Measurements from ENCODE around the gene KRT7. TPM values are rescaled to one million over a fixed set of nuclear protein-coding genes. Genes with fewer than 3 reads are reported as not detected.

KRT7 gene
- total and polyA plus RNA-seq, 12 donors, result 0.33 to 34.8 (median 8.4) TPM

DNA sequence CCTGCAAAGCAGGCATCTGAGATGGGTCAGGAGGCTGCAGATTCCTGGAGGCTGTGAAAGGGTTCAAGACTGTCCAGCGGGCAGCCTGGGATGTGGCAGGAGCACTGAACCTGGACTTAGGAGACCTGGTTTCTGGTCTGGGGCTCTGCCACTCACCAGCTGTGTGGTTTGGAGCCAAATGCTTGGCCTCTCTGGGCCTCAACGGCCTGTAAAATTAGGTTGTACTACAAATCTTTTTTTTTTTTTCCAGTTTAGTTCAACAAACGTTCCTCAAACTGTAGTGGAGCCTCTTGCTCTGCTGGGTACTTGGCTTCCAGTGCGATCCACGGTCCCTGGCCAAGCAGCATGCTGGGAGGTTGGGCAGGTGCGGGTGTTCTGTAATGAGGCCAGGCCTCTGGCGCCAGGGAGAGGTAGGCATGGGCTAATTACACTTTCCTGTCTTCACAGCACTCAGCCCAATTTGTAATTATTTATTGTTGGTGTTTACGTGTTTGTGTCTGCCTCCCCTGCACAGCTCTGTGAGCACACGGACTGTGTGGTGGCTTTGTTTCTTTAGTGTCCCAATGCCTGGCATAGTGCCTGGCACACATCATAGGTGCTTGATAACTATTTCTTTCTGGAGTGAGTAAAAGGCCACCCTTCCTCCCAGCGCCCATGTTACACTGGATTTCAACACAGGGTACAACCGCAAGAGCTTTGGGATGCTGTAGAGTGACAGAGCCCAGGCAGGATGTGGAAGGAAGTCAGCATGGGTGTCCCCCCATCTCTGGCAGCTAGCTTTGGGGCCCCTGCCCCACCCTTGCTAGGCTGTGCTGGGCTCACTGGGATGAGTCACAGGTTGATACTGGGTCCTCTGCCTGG, 35.4 kb upstream of the KRT7 start:
- intact Hi-C loops (cut with DNase I), result no loop called here
- H3K9me3 ChIP-seq (replicated peaks in 1 of 3), result no peaks in the 10 kb centered on the region

DNA sequence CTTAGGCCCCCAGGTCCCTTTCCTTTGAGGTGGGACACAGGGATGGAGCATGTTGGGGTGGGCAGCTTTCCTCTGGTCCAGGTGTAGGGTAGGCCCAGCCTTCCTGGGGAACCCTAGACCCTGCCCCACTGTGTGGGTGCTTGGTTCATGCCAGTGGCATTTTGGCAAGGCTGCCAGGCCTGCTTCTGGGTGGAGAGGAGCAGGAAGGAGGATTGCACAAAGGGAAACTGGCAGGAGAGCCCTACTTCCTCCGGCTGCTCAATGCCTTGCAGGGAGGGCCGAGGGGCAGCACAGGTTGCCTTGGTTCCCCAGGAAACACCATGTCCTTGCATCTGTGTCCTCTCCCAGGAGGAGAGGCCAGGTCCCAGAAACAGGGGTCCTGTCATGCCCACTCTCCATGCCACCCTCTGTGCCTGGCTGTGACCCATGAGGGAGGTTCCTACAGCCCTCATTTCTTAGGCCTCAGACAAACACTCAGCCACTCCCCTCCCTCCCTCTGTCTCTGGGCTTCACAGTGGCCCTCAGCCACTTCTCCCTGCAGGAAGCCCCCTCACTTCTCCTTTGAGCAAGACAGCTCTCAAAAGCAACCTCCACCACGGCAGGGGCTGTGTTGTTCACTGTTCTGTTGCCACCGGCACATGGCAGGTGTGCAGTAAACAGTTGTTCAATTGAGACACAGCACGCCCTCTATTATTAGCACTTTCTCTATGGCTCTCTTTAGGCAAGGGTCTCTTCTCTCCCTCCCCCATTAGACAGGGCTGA, 34.4 kb upstream of the KRT7 start:
- Histone ChIP-seq H3K4me3 (no peak overlapping the region), H3K9me3 (replicated peaks in 1 of 3) (no peaks in the 10 kb centered on the region), H3K27ac (peak overlapping the region in 3 of 5 donors; percentile 21 to 84 (median 28)), H3K36me3 (replicated peaks in 1 of 2) (no peaks in the 10 kb centered on the region), H3K4me1 (replicated peaks in 1 of 2) (peaks cover 6 to 25% of the 10 kb centered on the region in 2 donors), H3K27me3 (no peaks in the 10 kb centered on the region)
- intact Hi-C loops (cut with DNase I), result no loop called here
- TF ChIP-seq, protein P1, sequence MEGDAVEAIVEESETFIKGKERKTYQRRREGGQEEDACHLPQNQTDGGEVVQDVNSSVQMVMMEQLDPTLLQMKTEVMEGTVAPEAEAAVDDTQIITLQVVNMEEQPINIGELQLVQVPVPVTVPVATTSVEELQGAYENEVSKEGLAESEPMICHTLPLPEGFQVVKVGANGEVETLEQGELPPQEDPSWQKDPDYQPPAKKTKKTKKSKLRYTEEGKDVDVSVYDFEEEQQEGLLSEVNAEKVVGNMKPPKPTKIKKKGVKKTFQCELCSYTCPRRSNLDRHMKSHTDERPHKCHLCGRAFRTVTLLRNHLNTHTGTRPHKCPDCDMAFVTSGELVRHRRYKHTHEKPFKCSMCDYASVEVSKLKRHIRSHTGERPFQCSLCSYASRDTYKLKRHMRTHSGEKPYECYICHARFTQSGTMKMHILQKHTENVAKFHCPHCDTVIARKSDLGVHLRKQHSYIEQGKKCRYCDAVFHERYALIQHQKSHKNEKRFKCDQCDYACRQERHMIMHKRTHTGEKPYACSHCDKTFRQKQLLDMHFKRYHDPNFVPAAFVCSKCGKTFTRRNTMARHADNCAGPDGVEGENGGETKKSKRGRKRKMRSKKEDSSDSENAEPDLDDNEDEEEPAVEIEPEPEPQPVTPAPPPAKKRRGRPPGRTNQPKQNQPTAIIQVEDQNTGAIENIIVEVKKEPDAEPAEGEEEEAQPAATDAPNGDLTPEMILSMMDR (IDR thresholded peaks at IDR 0.05), result no peak
- no peak for TF ChIP-seq POLR2A (IDR thresholded peaks at IDR 0.05)
- DNase-seq, result no peak
- WGBS, 4 donors, result 70 to 89% (median 81%) methylated on average over 3 to 5 of the region's 5 CpGs

More for the DNA sequence above, 35.4 kb upstream of the KRT7 start:
- 66 to 79% (median 75%) methylated on average over 11 of the region's 11 CpGs for WGBS, 4 donors
- no peak for TF ChIP-seq POLR2A (IDR thresholded peaks at IDR 0.05)
- TF ChIP-seq, protein P1 (IDR thresholded peaks at IDR 0.05), result no peak
- H3K27me3 ChIP-seq, result no peaks in the 10 kb centered on the region
- peak overlapping the region in 3 of 5 donors; percentile 21 to 84 (median 28) for H3K27ac ChIP-seq
- H3K36me3 ChIP-seq (replicated peaks in 1 of 2), result no peaks in the 10 kb centered on the region
- DNase-seq, result peak in 5 of 7 donors; percentile 62 to 84 (median 72)
- H3K4me3 ChIP-seq, result no peak overlapping the region
- peaks cover 16 to 28% of the 10 kb centered on the region in 2 donors for H3K4me1 ChIP-seq (replicated peaks in 1 of 2)

DNA sequence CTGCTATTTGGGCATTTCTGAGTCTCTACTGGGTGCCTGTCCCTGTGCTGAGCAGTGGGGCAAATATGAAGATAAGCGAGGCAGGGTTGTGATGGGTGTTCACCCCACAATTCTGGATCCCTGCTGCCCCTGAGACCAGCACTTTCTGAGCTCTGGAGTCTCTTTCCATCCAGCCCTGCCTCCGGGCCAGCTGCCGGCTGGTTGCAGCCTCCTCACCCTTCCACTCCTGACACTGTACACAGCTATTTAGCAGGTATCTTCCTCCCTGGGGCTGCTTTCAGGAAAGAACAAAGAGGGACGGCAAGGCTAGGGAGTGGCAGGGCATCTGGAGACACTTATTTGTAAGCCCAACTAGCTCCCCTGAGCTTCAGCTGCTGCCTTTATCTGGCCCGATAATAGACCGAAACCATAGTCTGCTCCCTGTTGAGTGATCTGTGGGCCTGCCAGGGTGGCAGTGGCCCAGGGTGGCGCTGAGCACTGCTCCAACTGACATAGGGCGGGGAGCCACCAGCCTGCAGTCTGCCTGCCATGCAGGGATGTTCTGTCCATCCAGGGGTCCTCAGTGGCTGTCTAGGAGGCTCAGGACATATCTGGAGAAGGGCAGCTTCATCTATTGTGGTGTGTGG, 33.6 kb upstream of the KRT7 start:
- 88 to 94% (median 92%) methylated on average over 6 to 8 of the region's 8 CpGs for WGBS, 4 donors
- Histone ChIP-seq H3K9me3 (replicated peaks in 1 of 3) (no peaks in the 10 kb centered on the region), H3K27ac (no peak overlapping the region), H3K4me3 (no peak overlapping the region), H3K4me1 (replicated peaks in 1 of 2) (peaks cover 0 to 23% of the 10 kb centered on the region in 2 donors), H3K27me3 (no peaks in the 10 kb centered on the region), H3K36me3 (replicated peaks in 1 of 2) (no peaks in the 10 kb centered on the region)
- no peak for DNase-seq
- TF ChIP-seq POLR2A (IDR thresholded peaks at IDR 0.05), result no peak
- TF ChIP-seq, protein P1 (IDR thresholded peaks at IDR 0.05), result no peak
- intact Hi-C loops (cut with DNase I), result no loop called here
